Measurements from ENCODE around the gene CCR1.
"Not testable (repeated sequence)": the region's sequence is repeated elsewhere in the genome, so short reads cannot be mapped to it uniquely, and the experiment has no call there.

The CCR1 gene

DNA sequence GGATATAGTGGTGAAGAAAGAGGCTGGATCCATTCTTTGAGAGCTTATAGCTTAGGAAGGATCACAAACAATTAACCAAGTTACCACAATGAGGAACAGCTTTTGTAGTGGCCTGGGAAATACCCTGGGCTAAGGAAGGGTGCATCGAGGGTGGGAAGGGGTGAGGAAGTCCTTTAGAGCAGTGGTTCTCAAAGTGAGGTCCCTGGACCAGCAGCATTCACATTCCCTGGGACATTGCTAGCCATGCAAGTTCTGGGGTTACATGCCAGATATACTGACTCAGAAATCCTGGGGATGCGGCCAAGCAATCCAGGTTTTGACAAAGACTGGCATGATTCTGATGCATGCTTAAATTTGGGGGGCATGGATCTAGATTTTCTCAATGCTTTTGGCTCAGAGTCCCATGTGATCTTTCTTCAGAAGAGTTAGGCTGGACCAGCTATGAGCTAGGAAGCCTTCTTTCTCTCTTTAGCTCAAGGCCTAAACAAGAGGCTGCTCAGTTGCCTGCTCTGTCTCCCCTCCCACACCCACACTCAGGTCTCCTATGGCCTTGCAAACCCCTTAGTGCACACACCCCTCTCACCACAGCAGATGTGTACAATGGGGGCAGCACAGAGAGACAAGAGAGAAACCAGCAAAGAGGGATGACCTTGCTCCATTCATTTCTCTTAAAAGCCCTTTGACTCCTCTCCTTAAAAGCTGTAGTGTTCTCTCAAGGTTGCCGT lies 1.8 kb upstream of the CCR1 start:
- DNase-seq = no peak

DNA sequence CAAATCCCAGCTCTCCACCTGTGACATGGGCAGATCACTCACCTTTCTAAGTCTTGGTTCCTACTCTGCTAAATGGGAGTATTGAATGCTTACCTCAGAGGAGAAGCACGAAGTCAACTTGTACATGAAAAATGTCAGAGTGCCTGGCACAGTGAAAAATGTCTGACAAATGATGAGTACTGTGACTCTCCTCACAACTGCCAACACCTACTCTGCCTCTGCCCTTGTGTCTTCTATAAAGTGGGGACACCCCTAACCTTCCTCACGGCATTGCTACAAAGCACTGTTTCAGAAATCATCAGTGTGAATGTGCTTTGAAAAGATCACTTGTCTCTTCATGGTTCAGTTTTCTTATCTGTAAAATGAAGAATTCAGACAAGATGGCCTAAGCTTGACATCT lies 940 bp upstream of the CCR1 start:
- no peak for DNase-seq

DNA sequence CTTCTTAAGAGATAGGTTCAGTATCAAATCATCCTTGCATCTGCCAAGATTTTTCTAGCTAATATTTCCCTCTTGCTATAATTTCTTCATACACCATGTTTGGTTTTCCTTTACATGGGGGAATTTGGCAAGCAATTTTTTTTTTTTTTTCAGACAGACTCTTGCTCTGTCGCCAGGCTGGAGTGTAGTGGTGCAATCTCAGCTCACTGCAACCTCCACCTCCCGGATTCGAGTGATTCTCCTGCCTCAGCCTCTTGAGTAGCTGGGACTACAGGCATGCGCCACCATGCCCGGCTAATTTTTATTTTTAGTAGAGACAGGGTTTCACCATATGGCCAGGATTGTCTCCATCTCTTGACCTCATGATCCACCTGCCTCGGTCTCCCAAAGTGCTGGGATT lies 599 bp downstream of the CCR1 start:
- not testable (repeated sequence) for DNase-seq

DNA sequence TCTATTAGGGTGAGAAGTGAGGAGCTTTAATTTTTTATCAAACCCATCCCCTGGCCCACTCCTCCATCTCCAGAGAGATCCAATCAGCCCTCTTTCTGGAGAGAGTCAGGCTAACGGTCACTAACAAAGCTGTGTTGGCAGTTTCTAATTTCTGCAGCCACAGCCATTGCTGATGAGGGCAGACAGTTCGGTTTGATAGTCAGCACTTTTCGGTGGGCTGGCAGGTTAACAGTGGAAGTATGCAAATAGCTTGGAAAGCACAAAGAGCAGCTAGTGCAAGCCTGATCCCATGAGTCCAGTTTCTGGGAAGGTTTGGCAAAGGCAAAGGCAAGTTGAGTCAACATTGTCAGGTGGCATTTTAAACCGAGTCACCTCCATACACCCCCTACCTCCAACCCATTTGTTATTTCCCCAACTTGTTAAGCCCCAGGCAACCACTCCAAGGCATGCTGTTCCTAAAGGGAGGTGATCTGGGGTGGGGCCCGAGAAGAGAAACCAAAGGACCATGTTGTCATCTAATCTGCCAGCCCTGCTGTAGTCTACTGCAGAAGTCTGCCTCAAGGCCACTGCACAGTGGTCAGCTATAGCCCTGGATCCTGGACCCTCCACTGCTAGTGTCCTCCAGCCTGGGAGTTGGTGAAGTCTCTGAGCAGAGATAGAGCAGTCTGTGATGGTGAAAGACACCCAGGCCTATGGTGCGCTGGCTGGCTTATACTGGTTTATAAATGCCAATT lies 1.7 kb downstream of the CCR1 start:
- no peak for DNase-seq

DNA sequence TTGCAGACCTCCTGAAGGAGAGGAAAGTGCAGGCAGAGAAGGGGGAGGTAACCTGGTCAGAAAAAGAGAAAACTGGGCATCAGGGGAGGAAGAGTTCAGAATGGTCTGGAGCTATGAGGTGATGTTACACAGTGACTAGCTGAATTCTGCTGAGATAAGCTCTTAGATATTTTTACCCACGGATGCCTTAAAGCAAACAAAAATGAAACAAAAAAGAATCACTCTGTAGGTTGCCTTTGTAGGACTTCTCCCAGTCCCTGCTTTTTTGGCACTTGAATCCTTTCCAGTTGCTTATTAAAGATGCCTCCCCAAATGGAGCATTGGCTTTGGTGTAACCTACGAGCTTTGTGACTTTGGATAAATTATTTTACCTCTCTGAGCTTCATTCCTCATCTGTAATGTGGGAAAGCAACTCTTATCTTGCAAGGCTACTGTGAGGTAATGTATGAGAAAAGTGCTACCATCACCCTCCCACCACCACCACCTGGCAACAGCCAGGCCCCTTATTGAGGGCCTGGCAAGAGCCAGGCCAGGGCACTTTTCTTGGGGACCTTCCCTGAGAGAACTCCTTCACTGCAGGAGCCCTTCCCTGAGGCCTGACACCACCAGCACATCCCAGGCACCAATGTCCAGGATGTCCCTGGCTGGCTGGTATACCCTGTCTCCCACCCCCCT lies 2.7 kb downstream of the CCR1 start:
- DNase-seq = no peak

DNA sequence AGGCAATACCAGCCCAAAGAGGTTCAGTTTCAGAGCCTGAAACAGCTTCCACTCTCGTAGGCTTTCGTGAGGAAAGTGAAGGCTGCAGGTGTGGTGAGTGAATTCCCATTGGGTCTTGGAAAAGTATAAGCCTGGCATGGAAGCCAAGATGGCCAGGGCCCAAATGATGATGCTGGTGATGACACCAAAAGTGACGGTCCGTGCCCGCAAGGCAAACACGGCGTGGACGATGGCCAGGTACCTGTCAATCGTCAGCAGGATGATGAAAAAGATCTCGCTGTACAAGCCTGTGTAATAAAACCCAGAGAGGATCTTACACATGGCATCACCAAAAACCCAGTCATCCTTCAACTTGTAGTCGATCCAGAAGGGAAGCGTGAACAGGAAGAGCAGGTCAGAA lies 4.4 kb downstream of the CCR1 start:
- no peak for DNase-seq

DNA sequence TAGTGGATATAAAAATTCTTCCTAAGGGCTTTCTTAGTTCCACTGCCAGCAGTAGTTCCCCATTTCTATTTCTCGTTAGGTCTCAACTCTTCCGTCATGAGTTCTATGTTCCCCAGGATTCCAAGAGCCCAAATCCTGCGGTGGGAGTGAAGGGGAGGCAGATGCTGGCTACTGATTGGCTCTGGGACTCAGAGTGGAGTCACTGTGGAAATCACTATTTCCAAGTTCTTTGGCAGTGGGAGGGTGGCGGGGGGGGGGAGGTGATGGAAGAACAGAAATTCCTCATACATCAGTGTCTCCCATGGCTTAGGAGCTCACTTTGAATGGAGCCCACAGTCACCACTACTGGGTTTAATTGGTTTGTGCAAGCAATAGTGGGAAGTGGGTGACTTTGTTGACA lies 5.6 kb downstream of the CCR1 start:
- no peak for DNase-seq

DNA sequence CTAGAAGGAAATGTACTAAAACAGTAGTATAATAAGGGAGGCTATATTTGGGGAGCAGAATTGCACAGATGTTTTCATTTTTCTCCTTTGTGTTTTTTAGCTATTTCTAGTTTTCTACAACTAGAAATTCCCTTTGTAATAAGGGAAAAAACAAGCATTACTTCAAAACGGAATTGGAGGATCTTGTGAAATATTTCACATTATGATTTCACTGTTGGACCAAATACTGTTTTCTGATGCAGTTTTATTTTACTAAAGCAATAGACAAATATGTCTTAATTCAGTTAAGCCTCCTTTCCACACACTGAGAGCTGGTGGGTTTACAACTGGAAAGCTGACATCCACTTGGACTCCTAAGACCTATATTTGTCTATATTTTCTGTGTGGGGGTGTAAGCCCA lies 7.3 kb downstream of the CCR1 start:
- DNase-seq = no peak

DNA sequence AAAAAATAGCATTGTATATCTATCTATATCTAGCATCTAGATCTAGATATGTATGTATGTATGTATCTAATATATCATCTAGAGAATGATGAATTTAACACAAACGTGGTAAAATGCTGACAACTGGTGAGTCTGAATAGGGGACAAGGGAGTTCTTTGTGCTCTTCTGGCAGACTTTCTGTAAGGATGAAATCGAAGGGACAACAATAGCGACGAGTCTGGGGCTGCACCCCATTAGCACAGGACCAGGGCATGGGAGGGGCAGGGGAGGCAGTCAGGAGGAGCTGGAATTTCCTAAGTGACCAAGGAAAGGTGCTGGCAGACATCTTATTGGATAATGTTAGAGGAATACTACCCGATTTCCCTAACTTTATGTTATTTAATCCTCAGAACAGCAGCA lies 7.9 kb downstream of the CCR1 start:
- DNase-seq = no peak

DNA sequence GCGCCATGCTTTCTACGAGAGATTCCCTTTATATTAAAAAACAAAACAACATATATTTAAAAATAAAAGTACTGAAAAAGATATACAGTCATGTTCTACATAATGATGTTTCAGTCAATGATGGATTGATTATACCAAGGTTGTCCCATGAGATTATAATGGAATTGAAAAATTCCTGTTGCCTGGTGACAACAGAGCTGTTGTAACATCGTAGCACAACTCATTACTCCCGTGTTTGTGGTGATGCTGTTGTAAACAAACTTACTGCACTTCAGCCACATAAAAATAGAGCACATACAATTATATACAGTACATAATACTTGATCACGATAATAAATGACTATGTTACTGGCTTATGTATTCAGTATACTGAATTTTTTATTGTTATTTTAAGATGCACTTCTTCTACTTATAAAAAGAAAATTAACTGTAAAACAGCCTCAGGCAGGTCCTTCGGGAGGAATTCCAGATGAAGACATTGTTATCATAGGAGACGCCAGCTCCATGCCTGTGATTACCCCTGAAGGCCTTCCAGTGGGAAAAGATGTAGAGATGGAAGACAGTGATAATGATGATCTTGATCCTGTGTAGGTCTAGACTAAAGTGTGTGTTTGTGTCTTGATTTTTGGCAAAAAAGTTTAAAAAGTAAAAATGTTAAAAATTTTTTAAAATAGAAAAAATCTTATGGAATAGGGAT lies 11.7 kb downstream of the CCR1 start:
- no peak for DNase-seq

DNA sequence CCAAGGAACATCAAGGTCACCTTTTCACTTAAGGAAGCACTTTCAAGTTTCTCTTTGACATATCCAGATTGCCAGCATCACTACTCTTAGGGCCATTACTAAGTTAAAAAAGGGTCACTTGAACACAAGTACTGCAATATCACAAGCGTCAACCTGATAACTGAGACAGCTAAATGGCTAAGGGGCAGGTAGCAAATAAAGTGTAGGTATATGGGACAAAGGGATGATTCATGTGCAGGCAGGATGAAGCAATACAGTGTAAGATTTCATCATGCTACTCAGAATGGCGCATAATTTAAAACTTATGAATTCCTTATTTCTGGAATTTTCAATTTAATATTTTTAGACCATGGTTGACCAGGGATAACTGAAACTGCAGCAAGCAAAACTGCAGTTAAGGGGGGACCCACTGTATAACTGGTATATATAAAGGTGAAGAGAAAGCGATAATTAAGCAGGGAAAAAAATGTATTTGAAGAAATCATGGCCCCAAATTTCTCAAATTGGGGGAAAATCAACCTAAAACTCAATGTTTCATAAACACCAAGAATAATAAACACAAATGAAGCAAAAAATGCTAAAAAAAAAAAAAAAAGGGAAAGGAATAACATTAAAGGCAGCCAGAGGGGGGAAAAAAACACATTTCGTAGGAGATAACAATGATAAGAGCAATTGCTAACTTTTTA lies 13.1 kb downstream of the CCR1 start:
- no peak for DNase-seq

DNA sequence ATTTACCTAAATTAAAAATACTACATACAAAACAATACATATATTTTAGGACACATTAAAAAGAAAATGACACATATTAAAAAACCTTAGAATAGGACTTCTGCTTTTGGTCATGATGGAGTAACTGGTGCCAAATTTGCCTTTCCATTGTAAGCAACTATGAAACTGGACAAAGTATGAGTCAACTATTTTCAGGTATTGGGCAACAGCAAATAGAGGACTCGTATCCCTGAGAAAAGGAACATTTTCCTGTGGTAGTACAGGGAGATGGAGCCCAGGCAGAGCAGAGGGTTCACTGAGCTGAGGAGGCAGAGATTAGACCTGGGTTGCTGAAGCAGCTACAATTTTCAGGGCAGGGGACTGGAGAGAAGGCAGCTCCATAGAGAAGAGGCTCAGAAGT lies 14.7 kb downstream of the CCR1 start:
- no peak for DNase-seq

DNA sequence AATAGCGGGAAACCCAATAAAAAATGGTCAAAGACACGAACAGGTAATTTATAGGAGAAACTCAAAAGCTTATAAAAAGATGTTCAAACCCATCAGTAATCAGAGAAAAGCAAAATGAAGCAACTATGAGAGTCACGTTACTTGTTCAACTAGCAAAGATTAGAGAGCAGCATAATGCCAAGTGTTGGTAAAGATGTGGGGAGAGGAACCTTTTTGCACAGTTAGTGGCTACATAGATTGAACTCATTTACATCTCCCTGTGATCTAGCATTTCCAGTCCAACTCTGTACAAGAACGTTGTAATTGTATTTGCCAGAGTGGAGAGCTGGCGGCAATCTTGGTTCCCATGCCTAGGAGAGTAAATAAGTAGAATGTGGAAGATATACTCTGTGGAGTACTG lies 15.2 kb downstream of the CCR1 start:
- no peak for DNase-seq

DNA sequence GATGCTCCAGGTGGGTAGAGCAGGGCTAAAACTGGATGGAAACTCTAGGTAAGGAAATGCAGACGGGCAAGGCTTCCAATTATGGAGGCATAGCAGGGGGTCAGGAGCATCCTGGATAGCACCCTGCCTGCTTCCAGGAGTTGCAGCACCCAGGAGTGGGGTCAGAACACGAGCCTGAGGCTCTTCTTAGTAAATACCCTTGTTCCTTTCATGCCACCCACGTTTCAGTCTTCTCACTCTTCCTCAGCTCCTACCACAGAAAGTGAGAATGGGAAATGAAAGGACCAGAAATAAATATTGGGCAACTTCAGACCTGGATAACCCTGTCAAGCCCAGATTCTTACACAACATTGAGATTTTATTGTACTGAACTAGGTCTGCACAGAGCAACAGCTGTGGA lies 16.4 kb downstream of the CCR1 start:
- DNase-seq = no peak

DNA sequence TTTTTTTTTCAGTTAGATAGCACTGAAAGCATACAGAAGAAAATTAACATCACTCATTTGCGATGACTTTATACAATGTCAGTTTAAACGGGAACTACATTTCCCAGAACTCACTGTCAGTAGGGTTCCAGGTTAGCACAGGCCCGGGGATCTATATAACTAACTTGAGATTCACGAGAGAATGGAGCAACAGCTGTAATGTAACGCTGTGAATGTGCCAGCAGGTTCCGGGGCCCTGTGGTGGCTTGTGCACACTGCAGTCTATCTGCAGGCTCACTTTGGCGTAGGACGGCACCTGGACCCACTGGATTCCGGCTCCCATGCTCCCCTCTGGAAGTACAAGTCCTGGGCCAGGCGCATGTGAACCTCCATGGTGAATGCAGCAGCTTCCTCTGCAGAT lies 19.4 kb downstream of the CCR1 start:
- no peak for DNase-seq

DNA sequence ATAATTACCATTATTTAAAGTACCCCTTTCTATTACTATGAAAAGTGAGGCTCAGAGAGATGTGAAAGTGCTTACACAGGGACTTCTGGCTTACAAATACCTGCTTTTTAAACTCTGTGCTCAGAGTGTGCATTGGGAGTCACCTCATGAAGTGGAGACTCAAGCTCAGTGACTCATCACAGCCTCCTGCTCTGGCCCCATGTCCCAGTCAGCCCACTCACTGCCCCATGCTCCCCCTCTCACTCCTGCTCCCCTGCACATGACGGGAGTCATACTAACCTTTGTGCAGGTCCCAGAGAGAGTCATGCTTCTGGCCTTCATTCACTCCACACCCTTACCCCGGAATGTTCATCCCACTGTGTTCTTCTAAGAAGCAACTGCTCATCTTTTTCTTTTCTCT lies 20.2 kb downstream of the CCR1 start:
- DNase-seq = no peak

DNA sequence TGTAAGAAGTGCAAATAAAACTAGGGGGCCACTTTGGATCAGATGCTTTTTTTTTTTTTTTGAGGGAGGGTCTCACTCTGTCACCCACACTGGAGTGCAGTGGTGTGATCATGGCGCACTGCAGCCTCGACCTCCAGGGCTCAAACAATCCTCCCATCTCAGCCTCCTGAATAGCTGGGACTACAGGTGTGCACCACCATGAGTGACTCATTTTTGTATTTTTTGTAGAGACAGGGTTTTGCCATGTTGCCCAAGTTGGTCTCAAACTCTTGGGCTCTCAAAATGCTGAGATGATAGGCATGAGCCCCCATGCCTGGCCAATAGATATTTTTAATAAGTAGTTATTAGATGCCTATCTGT lies 20.8 kb downstream of the CCR1 start:
- no peak for DNase-seq

DNA sequence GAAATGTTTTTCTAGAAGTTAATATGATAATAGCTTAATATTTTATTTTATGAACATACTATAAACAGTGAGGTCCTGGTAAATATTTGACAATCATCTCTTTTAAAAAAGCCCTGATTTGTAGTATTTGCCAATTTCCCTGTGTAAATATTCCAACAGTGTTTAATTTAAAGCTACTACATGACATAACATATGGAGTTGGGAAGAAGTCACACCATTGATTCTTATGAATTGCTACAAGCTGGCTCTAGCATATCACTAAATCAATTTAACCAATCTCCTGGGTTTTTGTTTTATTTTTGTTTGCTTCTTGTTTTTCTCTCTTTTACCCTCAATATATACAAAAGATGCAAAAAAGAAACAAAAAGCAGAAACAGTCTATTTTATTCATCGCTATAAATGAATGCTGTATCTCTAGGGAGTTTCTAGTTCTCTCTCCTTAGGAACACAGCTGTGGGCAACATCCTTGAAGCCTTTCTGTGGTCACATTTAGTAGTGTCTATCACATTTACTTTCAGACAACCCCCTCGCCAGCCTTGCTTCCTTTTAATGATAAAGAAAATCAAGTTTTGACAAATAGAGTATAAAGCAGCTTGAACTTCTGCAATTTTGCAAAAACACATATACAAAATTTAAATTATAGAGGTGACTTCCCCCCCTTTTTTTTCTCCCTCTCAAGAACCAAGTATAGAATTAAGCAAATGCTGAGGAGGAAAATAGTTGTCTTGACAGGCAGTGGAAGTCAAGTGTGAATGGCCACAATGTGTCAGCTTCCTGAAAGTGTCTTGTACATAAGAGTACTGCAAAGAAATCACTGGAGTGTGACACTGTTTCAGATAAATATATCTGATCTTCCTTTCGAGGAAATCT lies 21.4 kb downstream of the CCR1 start:
- DNase-seq = no peak

DNA sequence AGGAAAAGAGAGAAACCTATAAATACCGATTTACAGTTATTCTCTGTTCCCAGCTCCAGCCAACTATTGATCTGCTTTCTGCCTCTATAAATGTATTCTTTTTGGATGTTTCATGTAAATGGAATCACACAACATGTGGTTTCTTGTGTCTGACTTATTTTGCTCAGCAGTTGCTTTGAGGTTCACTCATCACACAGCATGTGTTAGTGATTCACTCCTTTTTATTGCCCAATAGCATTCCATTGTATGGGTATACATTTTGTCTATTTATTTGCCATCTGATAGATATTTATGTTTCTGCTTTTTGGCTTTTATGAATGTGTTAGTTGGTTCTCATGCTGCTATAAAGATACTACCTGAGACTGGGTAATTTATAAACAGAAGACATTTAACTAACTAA lies 23.6 kb downstream of the CCR1 start:
- no peak for DNase-seq

DNA sequence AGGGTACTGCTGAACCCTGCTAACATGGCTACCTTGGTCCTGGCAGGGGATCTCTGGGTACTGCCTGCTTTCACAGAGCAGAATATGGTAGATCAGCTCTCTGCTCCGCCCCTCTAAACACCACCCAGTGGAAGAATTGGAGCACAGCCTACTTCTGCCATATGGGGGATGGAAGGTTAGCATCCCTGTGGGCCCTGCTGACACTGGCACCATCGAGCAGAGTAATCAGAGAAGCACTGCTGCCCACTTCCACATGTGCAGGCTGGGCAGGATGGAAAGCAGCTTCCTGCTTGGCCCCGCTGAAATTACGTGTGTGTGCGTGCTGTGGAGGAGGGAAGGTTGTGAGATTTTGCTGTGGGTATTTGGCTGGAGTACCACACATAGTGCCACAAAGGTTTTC lies 24.8 kb downstream of the CCR1 start:
- DNase-seq = no peak

DNA sequence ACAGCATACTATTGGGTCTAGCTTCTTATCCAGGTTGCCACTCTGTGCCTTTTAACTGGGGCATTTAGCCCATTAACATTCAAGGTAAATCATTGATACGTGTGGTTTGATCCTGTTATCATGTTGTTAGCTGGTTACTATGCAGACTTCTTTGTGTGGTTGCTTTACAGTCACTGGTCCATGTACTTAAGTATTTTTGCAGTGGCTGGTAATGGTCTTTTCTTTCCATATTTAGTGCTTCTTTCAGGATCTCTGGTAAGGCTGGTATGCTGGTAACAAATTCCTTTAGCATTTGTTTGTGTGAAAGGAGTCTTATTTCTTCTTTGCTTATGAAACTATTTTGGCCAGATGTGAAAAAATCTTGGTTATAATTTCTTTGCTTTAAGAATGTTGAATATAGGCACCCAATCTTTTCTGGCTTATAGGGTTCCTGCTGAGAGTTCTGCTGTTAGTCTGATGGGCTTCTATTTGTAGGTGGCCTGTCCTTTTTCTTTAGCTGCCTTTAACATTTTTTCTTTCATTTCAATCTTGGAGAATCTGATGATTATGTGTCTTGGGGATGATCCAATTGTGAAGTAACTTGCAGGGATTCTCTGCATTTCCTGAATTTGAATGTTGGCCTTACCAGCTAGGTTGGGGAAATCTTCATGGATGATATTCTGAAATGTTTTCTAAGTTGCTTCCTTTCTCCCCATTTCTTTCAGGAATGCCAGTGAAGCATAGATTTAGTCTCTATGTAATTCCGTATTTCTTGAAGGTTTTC lies 39.3 kb downstream of the CCR1 start:
- no peak for DNase-seq
